Type B pancreatic cell (in vitro differentiated cells): ENCODE measurements around the gene TOGARAM1. TPM values are rescaled to one million over a fixed set of nuclear protein-coding genes. Genes with fewer than 3 reads are reported as not detected.
A peak's percentile ranks its signal among the peaks of the same experiment; 100 is the strongest.

Experiments used
- DNase-seq: peaks from one replicate; pipeline ENCODE4 v3.0.0; 2021; ENCODE audit warnings: mixed read lengths; ENCODE audit not compliant: unreplicated experiment; ENCODE audit errors: extremely low spot score
- H3K27ac Mint-ChIP-seq: 2 replicates; pipeline ENCODE4 v1.8.0; 2021; ENCODE audit warnings: mild to moderate bottlenecking, mixed read lengths
- H3K27me3 Mint-ChIP-seq: 2 replicates; pipeline ENCODE4 v1.8.0; 2021; ENCODE audit warnings: mixed read lengths
- H3K36me3 Mint-ChIP-seq: 2 replicates; pipeline ENCODE4 v1.8.0; 2021; ENCODE audit warnings: mixed read lengths
- H3K4me1 Mint-ChIP-seq: one replicate; pipeline ENCODE4 v1.8.0; 2021; ENCODE audit warnings: mixed read lengths; ENCODE audit not compliant: unreplicated experiment
- H3K4me3 Mint-ChIP-seq: 2 replicates; pipeline ENCODE4 v1.8.0; 2021; ENCODE audit warnings: mild to moderate bottlenecking, mixed read lengths
- H3K9me3 Mint-ChIP-seq: 2 replicates; pipeline ENCODE4 v1.8.0; 2021; ENCODE audit warnings: mixed read lengths
- CTCF ChIP-seq: fragments of 200-600 bp; sonication (generic); conservative IDR thresholded peaks from 2 replicates; pipeline ENCODE4 v1.5.0; 2021; ENCODE audit warnings: antibody characterized with exemption, mild to moderate bottlenecking
- total RNA-seq: library from RNA; stranded (reverse); gene quantifications from 2 replicates; pipeline ENCODE4 v1.2.1, GENCODE V29; 2021; ENCODE audit warnings: low replicate concordance

TOGARAM1 gene
- total RNA-seq, 1 donor from 2014 or later: 21.2 TPM

GRCh38 chr14:45112896-45113781 is 151.1 kb downstream of the TOGARAM1 start:
- Mint-ChIP-seq H3K4me1 (no peaks in the 10 kb centered on the region), H3K27ac (peak overlapping the region; percentile 12), H3K27me3 (no peaks in the 10 kb centered on the region), H3K9me3 (no peaks in the 10 kb centered on the region), H3K4me3 (no peak overlapping the region), H3K36me3 (peaks cover 29% of the 10 kb centered on the region)
- no peak for TF ChIP-seq CTCF
- no peak for DNase-seq

- no peak for TF ChIP-seq CTCF
- H3K27ac Mint-ChIP-seq: no peak overlapping the region
- peaks cover 29% of the 10 kb centered on the region for H3K36me3 Mint-ChIP-seq
- no peaks in the 10 kb centered on the region for H3K27me3 Mint-ChIP-seq
- no peaks in the 10 kb centered on the region for H3K4me1 Mint-ChIP-seq
- H3K4me3 Mint-ChIP-seq: no peak overlapping the region
- DNase-seq: no peak
- H3K9me3 Mint-ChIP-seq: no peaks in the 10 kb centered on the region
Measured at GRCh38 chr14:45114327-45114726, 152.3 kb downstream of the TOGARAM1 start.

GRCh38 chr14:45118594-45118993 is 156.6 kb downstream of the TOGARAM1 start:
- no peak overlapping the region for H3K4me3 Mint-ChIP-seq
- no peak overlapping the region for H3K27ac Mint-ChIP-seq
- no peak for DNase-seq
- no peaks in the 10 kb centered on the region for H3K9me3 Mint-ChIP-seq
- no peaks in the 10 kb centered on the region for H3K4me1 Mint-ChIP-seq
- no peaks in the 10 kb centered on the region for H3K27me3 Mint-ChIP-seq
- no peak for TF ChIP-seq CTCF
- H3K36me3 Mint-ChIP-seq: peaks cover 31% of the 10 kb centered on the region

- Mint-ChIP-seq H3K4me3 (no peak overlapping the region), H3K27me3 (no peaks in the 10 kb centered on the region), H3K27ac (no peak overlapping the region), H3K9me3 (no peaks in the 10 kb centered on the region), H3K36me3 (peaks cover 34% of the 10 kb centered on the region), H3K4me1 (no peaks in the 10 kb centered on the region)
- no peak for TF ChIP-seq CTCF
- DNase-seq: no peak
Measured at GRCh38 chr14:45120096-45120495, 158.1 kb downstream of the TOGARAM1 start.

GRCh38 chr14:45123271-45123670 is 161.3 kb downstream of the TOGARAM1 start:
- Mint-ChIP-seq H3K4me1 (no peaks in the 10 kb centered on the region), H3K27me3 (no peaks in the 10 kb centered on the region), H3K9me3 (no peaks in the 10 kb centered on the region), H3K27ac (no peak overlapping the region), H3K4me3 (no peak overlapping the region), H3K36me3 (peaks cover 36% of the 10 kb centered on the region)
- DNase-seq: no peak
- TF ChIP-seq CTCF: no peak

Other genes starting within 250 kb of the TOGARAM1 start
- 14.5 and 16.2 TPM in 2 replicates for gene KLHL28, start 243 bp upstream of the TOGARAM1 start, total RNA-seq
- gene PRPF39, start 121.9 kb downstream of the TOGARAM1 start, total RNA-seq: 50.6 and 51.7 TPM in 2 replicates
- gene FKBP3, start 172.3 kb downstream of the TOGARAM1 start, total RNA-seq: 66.1 and 96.9 TPM in 2 replicates
- 5.4 and 12.4 TPM in 2 replicates for gene FANCM, start 173.7 kb downstream of the TOGARAM1 start, total RNA-seq